Cortex of kidney (tissue), 1 donor: Measurements from ENCODE around the gene CCSER1.

Experiments used
- DNase-seq: peaks from one replicate; lab custom pipeline; 2025; lab: John Stamatoyannopoulos, UW

Gene CCSER1

DNA sequence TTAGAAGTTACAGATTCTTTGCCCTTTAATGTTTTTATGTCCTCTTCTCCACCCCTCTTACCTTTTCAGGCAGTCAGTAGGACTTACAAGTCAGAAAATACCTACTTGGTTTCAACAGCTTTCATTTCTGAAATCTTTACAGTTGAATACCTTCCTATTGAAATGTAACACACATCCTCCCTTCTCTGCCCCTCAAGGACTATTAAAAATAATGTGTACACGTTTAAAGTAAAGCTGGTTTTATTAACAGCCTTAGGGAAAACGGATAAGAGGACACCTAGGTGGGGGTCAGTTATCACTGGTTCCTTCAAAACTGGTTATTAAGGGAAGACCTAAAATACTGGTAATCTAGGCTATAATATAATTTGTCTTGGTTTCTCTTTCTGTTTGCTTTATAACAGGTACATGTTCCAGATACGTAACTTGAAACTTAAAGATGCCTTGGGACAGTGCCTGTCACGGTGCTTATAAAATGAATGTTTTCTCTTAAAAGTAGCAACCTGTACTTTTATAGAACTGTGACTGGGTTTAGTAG lies 1.8 kb downstream of the CCSER1 start:
- DNase-seq, result no peak

DNA sequence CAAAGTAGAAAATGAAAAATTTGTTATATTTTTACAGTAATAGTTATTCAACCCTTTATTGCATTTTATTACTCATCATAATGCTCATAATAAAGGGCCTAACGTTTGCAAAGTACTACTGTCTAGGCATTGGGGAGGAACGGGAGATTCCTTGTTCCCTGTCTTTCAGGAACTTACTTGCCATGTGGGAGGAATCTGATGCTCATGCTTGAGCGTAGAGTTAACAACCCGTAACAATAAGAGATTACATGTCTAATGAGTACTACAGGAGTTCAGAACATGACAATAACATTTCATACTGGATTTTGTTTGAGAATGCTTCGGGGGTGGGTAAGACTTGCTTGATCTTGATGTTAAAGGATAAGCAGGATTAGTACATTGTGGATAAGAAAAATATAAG lies 2.9 kb downstream of the CCSER1 start:
- DNase-seq, result no peak

DNA sequence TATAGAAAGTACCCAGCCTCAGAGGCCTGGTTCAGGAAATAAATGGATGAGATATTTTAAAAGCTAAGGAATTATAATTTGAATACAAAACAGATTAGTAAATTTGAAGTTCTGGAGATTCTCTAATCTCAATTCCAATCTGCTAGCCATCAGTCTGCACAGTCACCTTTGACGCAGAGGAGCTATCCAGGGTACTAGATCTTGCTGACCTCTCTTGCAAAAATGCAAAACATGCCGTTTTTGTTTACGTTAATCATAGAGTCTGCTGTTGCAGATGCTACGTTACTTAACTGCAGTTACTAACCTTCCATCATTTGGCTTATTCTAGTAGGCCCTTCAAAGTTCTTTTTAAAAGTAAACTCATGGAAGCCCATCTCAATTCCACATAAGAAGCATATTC lies 10.4 kb downstream of the CCSER1 start:
- DNase-seq, result no peak

DNA sequence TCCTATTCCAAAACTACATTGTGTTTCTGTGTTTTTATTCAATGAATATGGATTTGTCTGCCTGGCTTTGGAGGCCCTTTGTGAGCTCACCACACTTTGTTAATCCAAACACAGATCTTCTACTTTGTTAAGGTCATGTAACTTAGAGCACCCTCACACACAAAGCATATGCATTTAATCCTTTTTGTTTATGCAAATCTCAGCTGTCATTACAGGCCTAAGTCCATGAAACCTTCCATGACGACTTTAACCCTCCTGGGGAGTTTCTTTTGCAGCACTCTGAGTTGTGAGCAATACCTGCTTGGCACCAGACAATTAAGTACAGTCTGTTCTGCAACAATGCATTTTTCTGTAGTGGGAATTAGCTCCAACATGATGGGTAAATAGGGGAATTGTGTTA lies 14.9 kb downstream of the CCSER1 start:
- DNase-seq, result no peak

DNA sequence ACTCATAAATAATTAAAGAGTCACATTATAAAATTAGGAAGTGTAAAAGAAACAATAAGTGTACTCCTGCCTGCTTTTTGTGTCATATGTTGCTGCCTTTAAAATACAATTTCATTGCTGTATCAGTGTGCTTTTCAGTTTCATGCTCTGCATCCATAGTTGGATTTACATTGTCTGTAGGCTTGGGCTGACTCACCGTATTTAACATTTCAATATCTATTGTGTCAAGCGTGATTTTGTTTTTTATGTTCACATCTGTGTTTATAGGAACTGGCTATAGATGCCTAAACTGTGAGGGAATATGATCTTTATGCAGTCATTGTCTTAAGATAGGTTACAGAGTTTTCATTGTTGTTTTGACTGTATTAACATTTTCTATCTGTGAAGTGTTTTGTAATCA lies 18.1 kb downstream of the CCSER1 start:
- no peak for DNase-seq

DNA sequence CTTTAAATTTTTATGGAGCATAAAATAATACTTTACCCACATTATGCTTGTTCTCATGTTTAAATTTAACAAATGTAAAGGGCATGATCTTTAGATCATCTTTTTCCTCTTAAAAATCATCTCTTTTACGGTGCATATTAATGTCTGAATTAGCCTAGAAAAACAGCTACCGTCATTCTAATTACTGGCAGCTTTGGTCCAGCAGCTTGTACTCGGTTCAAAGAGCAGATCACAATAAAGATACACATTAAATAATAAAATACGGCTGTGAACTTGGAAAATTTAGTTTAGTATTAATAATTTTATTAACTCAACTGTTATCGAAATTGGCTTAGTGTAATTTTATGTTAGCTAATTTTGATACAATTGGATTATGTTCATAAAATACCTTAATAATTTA lies 19.1 kb downstream of the CCSER1 start:
- no peak for DNase-seq

DNA sequence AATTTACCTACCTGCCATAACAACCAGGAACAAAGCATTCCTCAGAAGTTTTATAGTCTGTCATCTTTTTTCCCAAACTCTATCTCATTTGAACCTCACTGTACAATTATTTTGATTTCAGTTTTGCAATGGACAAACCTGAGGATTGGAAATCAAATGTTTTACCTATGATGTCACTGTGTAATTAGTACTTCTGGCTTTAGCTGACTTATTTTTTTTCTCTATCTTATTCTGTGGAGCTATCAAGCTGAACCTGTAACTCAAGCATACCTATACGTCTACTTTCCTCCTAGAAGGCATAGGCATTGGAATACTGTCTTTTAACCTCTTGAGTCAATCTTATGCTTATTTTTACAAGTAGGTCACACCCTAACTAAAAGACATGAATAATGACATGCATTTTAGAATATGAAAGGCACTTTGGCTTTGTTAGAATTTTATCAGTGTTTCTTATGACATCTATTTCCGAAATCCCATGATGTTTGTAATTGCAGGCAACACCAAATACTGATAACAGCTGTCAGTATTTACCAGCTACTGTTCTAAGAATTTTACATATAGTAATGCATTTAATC lies 21.5 kb downstream of the CCSER1 start:
- DNase-seq, result no peak

DNA sequence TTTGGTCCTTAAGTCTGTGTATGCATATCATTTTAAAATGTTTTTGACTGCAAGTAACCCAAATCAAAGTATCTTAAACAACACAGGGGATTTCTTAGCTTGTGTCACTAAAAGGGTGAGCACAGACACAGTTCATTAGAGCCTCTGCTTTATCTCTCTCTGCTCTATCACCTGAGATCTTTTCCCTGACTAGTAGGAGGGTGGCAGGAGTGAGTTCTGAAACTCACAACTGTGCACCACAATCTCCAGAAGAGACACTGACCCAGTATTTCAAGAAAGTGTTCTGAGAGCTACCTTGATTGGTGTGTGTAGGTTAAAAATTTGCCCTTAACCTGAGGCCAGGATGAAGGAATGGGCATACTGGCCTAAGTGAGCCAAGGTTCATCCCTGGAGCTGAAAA lies 24.8 kb downstream of the CCSER1 start:
- no peak for DNase-seq

DNA sequence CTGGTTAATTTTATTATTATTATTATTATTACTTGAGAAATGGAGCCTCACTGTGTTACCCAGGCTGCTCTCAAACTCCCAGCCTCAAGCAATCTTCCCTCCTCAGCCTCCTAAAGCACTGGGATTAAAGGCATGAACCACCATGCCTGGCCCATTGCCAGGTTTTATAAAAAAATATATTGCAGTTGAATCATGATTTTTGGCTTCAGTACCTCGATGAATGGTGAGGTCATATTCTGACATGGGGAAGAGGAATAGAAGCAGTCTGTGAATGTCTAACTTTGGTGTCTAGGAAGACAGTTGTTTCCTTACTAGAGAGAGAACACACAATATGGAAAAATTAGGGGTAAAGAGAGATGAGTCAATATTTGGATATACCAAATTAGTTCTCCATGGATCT lies 32.0 kb downstream of the CCSER1 start:
- no peak for DNase-seq

DNA sequence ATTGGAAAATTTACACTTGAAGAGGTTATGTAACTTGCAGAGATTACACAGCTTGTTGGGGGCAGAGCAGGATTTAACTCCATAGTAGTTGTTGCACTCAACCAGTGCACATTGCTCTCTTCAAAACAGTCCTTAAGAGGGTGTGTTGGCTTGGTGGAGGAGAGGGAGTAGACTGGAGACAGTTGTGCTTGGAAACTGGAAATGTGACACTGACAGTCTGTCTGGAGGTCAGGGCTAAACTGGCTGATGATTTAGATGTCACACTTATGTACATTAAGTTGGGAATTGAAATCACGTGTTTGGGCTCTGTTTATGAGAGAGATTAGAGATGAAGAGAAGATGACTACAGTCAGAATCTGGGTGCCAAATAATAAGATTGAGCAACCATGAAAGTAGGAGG lies 32.9 kb downstream of the CCSER1 start:
- DNase-seq, result no peak

DNA sequence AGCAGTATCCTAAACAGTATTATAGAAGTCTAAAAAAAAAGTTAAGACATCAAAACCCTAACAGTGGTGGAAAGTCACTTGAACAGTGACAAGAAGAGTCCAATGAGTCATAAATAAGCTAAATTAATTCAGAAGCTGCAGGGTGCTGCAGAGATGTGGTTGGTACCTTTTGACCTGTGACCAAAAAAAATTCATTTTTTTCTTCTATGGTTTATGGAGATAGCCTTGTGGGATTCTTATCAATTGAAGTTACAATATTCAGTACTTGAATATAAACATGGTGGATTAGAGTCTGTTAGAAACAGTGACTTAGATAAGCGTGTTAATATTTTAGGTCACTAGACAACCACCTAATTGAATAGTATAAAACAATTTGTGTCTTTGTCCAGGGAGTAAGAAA lies 35.4 kb downstream of the CCSER1 start:
- DNase-seq, result no peak

DNA sequence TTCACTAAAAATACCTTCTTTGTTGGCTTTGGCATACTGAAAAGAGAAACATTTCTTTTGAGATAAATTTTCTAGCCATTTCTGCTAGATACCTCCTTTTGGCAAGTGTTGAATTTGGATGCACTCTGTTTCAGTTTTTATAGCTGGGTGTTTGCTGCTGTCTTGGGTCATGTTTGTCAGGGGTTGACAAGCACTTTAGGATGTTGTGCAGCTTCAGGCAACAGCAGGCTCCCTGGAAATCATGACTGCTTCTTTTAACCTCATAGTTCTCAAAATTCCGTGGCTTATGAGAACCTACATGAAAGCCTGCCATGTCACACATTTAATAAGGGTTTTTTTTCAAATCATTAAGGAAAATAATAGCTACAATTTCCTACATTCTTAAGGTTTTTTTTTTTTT lies 36.7 kb downstream of the CCSER1 start:
- DNase-seq, result no peak

DNA sequence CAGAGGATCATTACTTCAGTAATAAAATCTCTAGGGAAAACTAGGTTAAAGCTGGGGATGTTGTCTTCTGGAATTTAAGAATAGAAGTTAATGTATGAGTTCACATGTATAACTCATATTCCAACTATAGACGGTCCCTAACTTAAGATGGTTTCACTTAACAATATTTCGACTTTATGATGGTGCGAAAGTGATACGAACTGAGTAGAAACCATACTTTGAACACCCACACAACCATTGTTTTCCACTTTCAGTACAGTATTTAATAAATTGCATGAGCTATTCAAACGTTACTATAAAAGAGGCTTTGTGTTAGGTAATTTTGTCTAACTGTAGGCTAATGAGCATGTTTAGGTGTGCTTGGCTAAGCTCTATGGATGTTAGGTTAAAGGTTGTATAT lies 38.7 kb downstream of the CCSER1 start:
- DNase-seq, result no peak

DNA sequence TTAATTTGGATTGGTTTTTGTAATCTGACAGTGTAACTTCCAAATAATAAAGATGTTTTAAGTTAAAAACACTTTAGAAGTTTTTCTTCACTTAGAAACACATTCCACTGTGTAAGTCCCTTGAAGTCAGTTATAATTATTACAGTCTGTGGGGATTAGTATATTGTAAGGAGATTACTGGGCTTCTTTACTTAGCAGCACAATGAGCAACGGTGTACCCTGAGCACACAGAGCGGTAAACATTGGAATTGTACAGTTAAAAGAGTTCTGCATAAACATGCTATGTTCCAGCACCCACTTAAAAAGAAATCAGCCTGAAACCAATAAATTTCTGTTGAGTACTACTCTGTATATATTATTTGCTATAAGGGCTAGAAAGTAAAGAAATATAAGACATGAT lies 44.3 kb downstream of the CCSER1 start:
- DNase-seq, result no peak

DNA sequence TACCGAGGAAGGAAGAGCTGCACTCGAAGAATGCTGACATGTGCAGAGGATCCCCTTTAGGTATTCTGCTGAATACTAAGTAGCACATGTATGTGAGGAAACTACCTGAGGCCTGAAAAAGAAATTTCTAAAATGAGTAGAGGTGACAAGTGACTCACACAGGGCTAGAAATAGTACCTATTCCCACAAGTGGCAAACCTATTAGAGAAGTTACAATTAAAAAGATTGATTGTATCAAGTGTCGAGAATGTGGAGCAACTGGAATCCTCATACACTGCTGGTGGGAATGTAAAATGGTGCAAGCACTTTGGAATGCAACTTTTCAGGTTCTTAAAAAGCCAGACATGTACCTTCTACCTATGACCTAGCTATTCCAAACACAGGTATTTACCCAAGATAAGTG lies 47.4 kb downstream of the CCSER1 start:
- no peak for DNase-seq

DNA sequence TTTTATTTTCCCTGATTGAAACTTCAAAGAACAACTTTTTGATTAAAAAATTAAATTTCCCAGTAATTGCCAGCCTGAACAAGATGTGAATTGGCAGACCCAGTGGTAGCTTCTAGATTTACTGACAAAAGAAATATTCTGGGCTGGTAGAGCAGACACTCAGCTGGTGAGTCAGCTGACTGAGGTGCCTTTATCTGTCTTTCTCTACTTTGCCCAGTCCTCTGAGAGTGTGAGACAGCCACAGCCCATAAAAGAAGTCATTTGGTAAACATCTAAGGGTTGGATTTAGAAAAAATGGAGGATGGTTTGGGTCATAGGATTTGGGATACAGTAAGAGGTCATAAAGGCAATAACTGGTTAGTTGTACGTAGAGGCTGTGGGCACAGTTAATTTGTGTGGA lies 54.5 kb downstream of the CCSER1 start:
- no peak for DNase-seq

DNA sequence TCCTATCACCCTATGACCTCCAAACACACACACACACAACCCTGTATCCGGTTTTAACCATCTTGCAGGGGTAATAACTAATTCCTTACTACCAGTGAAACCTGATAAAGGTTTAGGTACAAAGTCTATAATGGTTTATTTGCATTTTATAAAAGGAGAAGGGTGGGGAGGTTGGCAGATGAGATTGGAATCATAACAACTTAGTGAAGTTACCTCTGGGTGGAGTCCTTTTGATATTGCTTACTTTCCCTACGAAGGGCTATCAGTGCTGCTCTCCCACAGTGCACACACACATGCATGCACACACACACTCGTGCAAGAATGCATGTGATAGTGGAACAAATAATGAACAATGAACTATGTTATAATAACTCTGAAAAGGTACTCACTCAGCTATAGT lies 56.1 kb downstream of the CCSER1 start:
- DNase-seq, result no peak

DNA sequence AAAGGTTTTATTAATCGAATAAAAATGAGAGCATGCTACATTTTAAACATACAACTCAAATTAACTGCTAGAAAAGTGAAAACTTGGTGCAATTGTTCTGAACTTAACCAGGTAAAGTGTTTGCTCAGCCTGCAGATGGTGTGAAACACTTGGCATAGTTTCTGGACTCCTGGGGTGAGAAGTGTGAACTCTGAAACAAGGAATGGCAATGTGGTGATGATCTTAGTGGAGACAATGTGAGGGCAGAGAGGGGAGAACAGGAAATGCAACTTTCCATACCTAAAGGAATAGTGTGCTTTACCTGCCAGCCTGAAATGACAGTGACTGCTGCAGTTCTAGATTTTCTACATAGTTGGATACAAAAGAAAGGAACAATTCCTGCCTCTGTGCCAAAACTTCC lies 57.4 kb downstream of the CCSER1 start:
- no peak for DNase-seq

DNA sequence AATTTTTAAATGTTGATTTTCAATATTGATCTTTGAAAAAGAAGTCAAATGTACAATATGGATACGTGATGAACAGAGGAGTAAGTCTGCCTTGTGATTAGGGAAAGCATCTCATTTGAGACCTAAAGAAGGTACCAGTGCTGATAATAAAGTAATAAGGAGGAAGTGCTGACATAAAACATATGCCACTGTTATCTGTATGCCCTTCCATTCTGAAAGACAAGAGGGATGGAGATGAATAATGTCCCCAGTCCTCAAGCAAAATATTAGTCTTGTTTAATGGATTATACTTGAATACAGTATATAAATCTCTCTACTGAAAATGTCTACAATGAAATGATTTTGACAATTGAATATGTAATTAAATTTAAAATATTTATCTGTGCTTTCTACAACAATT lies 58.2 kb downstream of the CCSER1 start:
- no peak for DNase-seq

DNA sequence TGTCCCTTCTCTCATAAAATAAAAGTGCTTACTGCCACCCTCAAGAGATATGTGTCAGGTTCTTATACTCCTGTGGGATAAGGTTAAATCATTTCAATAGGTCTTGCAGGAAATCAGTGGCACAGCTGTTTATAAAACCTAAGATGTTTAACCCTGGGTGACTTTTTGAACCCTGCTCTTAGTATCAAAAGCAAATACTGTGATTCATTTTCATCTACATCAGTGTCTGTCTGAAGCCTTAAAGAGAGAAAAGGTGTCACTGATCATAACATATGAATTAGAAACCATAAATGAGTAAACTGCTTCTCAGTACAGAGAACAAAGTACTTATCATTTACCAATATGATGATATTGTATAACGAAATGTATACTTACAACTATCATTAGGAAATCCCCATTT lies 59.0 kb downstream of the CCSER1 start:
- no peak for DNase-seq

DNA sequence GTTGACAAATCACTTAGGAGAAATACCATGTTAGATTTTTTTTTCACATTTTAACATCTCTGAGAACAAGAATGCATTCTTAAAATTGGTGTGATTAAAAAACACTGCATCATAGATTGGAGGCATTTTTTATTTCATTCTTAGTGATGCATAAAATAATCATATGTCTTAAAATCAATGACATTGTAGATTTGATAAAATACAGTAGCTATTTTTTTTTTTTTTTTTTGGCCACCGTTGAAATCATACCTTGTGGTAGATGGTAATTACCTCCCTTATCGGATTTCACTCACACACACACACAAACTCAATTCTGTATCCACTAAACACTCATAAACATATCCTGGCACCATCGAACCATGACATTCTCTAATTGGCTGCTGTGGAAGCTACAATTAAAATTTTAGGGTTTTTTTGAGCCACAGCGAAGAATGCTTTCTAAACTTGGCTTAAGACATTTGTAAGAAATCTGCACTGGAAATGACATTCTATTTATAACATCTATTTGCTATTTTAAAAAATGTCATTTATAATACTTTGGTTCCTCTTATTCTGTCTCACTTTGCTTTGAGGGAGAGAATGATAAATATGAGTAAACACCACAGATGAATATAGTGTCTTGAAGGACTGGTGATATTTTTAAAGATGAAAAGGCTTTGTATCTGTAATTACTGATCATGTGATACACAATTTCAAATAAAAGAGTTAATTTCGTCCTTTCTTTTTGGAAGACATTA lies 60.1 kb downstream of the CCSER1 start:
- DNase-seq, result no peak

DNA sequence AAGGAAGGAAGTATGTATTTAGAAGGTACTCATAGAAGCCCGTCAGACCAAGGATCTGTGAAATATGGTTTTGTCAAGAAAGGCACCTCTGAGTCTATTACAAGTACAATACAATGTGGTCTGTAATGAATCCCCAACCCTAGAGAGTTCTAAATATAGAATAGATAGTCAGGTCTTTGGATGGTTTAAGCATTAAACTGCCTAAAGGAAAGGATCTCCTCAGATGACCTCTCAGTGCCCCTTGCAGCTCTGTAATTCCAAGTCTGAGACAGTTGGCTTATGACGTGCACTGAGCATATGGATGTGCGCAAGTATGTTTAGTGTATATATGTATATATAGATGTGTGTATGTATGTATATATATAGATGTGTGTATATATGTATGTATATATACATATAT lies 62.0 kb downstream of the CCSER1 start:
- DNase-seq, result no peak

DNA sequence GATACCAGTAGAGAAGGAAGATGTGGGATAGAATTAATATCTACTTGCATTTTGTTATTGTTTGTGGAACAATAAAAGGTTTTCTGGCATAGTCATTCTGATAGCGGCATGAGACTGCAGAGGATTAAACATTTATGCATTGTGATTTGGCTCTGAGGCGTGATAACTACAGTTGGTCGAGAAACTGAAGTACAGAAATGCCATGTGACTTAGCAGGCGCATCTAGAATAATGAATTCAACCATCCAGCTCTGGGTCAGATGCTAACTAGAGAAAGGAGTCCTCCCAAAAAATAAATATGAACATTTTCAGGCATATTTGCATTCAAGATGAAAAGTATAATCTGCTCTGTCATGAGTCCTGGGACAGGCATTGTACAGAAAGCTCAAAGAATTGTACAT lies 62.8 kb downstream of the CCSER1 start:
- DNase-seq, result no peak

DNA sequence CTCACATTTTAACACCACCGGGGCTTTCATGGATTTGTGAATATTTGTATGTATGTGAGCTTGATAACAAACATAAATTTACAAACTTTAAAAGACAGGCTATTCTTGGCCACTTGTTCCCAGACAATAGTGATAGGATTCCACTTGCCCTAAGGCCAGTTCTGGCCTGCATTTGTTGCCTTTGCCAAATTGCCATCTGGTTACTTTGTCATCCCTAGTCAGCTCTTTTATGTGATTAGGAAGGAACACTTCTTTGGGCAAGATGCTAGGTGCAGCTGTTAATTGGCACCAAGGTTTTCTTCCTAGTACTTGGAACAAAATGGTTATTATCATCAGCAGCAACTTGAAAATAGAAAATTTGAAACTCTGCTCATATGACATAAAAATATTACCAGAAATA lies 63.3 kb downstream of the CCSER1 start:
- DNase-seq, result no peak
